SK-N-SH (cell line): ENCODE measurements around the gene AHSG. TPM values are rescaled to one million over a fixed set of nuclear protein-coding genes. Genes with fewer than 3 reads are reported as not detected.

Experiments used
- CTCF ChIA-PET: fragments of 300-600, 350-600 bp; formaldehyde crosslinking; extraction: SDS; loops from one replicate; lab custom pipeline; 2021; lab: Yijun Ruan, JAX
- POLR2A ChIA-PET: fragments of 350-600 bp; sonication (Branson Sonifier 250); formaldehyde crosslinking; extraction: SDS; loops from one replicate; lab custom pipeline; 2020; ENCODE audit warnings: antibody characterized with exemption, inconsistent platforms; lab: Yijun Ruan, JAX
- DNase-seq: peaks from one replicate; pipeline ENCODE4 v3.0.0; 2012
- H2AFZ ChIP-seq: fragments of 200-600 bp; sonication (generic); 2 replicates; pipeline ENCODE4 v1.8.1; 2016; ENCODE audit warnings: antibody characterized with exemption, mild to moderate bottlenecking, low read depth
- H3F3A ChIP-seq: fragments of 200-600 bp; sonication (generic); replicated peaks from 2 replicates; pipeline ENCODE3; 2016; ENCODE audit warnings: antibody characterized with exemption, mild to moderate bottlenecking; ENCODE audit not compliant: insufficient read depth
- H3K27ac ChIP-seq, 2 experiments: fragments of 200-500 bp in 1 of 2; fragments of 200-600 bp in 1 of 2; sonication (Bioruptor generic) in 1 of 2; sonication (generic), shearing (Covaris generic) in 1 of 2; 2 replicates each; pipeline versions ENCODE4 v1.5.1 to v1.6.1; 2014 to 2016; ENCODE audit warnings: low read depth in 2 of 2, inconsistent platforms in 1 of 2, low read length in 1 of 2, mild to moderate bottlenecking in 1 of 2, mixed read lengths in 1 of 2
- H3K27me3 ChIP-seq: fragments of 200-600 bp; sonication (generic), shearing (Covaris generic); 2 replicates; pipeline ENCODE4 v1.6.1; 2016; ENCODE audit warnings: mixed run types; ENCODE audit not compliant: insufficient read depth
- H3K36me3 ChIP-seq, 2 experiments: fragments of 200-500 bp in 1 of 2; fragments of 200-600 bp in 1 of 2; sonication (Bioruptor generic) in 1 of 2; sonication (generic) in 1 of 2; replicated peaks in 1 of 2; 2 replicates each; pipeline versions ENCODE3 to v1.5.1; 2014 to 2016; ENCODE audit warnings: low read length in 1 of 2, mild to moderate bottlenecking in 1 of 2; ENCODE audit not compliant: insufficient read depth in 2 of 2, control insufficient read depth in 1 of 2
- H3K4me1 ChIP-seq, 2 experiments: fragments of 200-500 bp in 1 of 2; fragments of 200-600 bp in 1 of 2; sonication (Bioruptor generic) in 1 of 2; sonication (generic), shearing (Covaris generic) in 1 of 2; 2 replicates each; pipeline versions ENCODE4 v1.5.1 to v1.6.1; 2014 to 2016; ENCODE audit warnings: low read depth in 1 of 2, low read length in 1 of 2, mixed run types in 1 of 2; ENCODE audit not compliant: insufficient read depth in 2 of 2, control insufficient read depth in 1 of 2
- H3K4me2 ChIP-seq: fragments of 200-600 bp; sonication (generic), shearing (Covaris generic); 2 replicates; pipeline ENCODE4 v1.6.1; 2017; ENCODE audit warnings: mixed run types
- H3K4me3 ChIP-seq, 2 experiments: fragments of 200-500 bp in 1 of 2; fragments of 200-600 bp in 1 of 2; sonication (Bioruptor generic) in 1 of 2; sonication (generic), shearing (Covaris generic) in 1 of 2; 2 replicates each; pipeline versions ENCODE4 v1.5.1 to v1.8.1; 2014 to 2016; ENCODE audit warnings: low read depth in 2 of 2, inconsistent platforms in 1 of 2, low read length in 1 of 2, mild to moderate bottlenecking in 1 of 2, mixed read lengths in 1 of 2, moderate library complexity in 1 of 2
- H3K79me2 ChIP-seq: fragments of 200-600 bp; sonication (generic); 2 replicates; pipeline ENCODE4 v1.8.1; 2017; ENCODE audit warnings: mild to moderate bottlenecking; ENCODE audit not compliant: insufficient read depth
- H3K9ac ChIP-seq: fragments of 200-600 bp; sonication (generic); 2 replicates; pipeline ENCODE4 v1.6.1; 2017; ENCODE audit warnings: mixed run types
- H3K9me2 ChIP-seq: fragments of 200-600 bp; sonication (generic); 2 replicates; pipeline ENCODE4 v1.6.1; 2017; ENCODE audit warnings: mixed run types
- H3K9me3 ChIP-seq: fragments of 200-600 bp; sonication (generic); 2 replicates; pipeline ENCODE4 v1.6.1; 2017; ENCODE audit warnings: mixed run types, mild to moderate bottlenecking, moderate library complexity
- H4K20me1 ChIP-seq: fragments of 200-600 bp; sonication (generic); 2 replicates; pipeline ENCODE4 v1.6.1; 2017; ENCODE audit warnings: mild to moderate bottlenecking, mixed run types; ENCODE audit not compliant: insufficient read depth
- CTCF ChIP-seq: fragments of 200-600 bp; sonication (generic); IDR thresholded peaks from 2 replicates; pipeline ENCODE4 v1.6.1; 2017; ENCODE audit warnings: antibody characterized with exemption, mild to moderate bottlenecking, moderate library complexity
- EP300 ChIP-seq, 2 experiments: IDR thresholded peaks; 2 replicates each; pipeline versions ENCODE4 v1.4.0 to v1.6.1; 2012; ENCODE audit warnings: borderline replicate concordance in 1 of 2, low read depth in 1 of 2, low read length in 1 of 2
- FOXJ3 ChIP-seq: sonication (generic); formaldehyde crosslinking; IDR thresholded peaks from 2 replicates; pipeline ENCODE4 v1.5.1; 2020; ENCODE audit warnings: mild to moderate bottlenecking, missing genetic modification reagents
- IRF3 ChIP-seq: fragments of 150-350 bp; IDR thresholded peaks from 2 replicates; pipeline ENCODE4 v1.6.1; 2016; ENCODE audit warnings: mild to moderate bottlenecking, low read depth, low read length
- JUND ChIP-seq: IDR thresholded peaks from 2 replicates; pipeline ENCODE4 v1.4.0; 2012
- MEF2A ChIP-seq: IDR thresholded peaks from 2 replicates; pipeline ENCODE4 v1.4.0; 2012; ENCODE audit warnings: low read depth, borderline replicate concordance
- MXI1 ChIP-seq: IDR thresholded peaks from 2 replicates; pipeline ENCODE4 v1.6.1; 2012; ENCODE audit warnings: mild to moderate bottlenecking, low read depth, low read length, improper control_type of control experiment
- NRF1 ChIP-seq: IDR thresholded peaks from 2 replicates; pipeline ENCODE4 v1.6.1; 2012; ENCODE audit warnings: low read depth, mild to moderate bottlenecking, low read length
- RFX5 ChIP-seq: IDR thresholded peaks from 2 replicates; pipeline ENCODE4 v1.6.1; 2012; ENCODE audit warnings: mild to moderate bottlenecking, improper control_type of control experiment, low read length
- RXRA ChIP-seq: IDR thresholded peaks from 2 replicates; pipeline ENCODE4 v1.4.0; 2012; ENCODE audit warnings: low read depth, mild to moderate bottlenecking, borderline replicate concordance
- SMC3 ChIP-seq: IDR thresholded peaks from 2 replicates; pipeline ENCODE4 v1.6.1; 2012; ENCODE audit warnings: low read depth, low read length, improper control_type of control experiment
- TAF1 ChIP-seq: IDR thresholded peaks from 2 replicates; pipeline ENCODE4 v1.6.1; 2012; ENCODE audit warnings: low read depth, mild to moderate bottlenecking, low read length, moderate library complexity, borderline replicate concordance
- TEAD4 ChIP-seq: IDR thresholded peaks from 2 replicates; pipeline ENCODE4 v1.4.0; 2012; ENCODE audit warnings: mild to moderate bottlenecking, borderline replicate concordance; ENCODE audit not compliant: insufficient read depth
- USF1 ChIP-seq: IDR thresholded peaks from 2 replicates; pipeline ENCODE4 v1.4.0; 2012; ENCODE audit warnings: low read depth, borderline replicate concordance
- USF2 ChIP-seq: fragments of 150-350 bp; IDR thresholded peaks from 2 replicates; pipeline ENCODE4 v1.6.1; 2017; ENCODE audit warnings: antibody characterized with exemption, low read length, low read depth, borderline replicate concordance
- WGBS: methylation state at CpG from one replicate; pipeline ENCODE4 v1.1.6; 2017; ENCODE audit warnings: low lambda C conversion rate; 5-methylcytosine and 5-hydroxymethylcytosine counted together
- polyA plus RNA-seq, 3 experiments: library from polyadenylated mRNA; depleted of rRNA; stranded (reverse); fragments of >200 nt; gene quantifications; 2 replicates each; pipeline ENCODE4 v1.2.3, GENCODE V29; 2012

AHSG gene
- polyA plus RNA-seq, 1 of the 3 experiments (the other 2 are of a cell fraction), result not detected

GRCh38 chr3:186638259-186638658 lies 25.4 kb downstream of the AHSG start:
- no peak for TF ChIP-seq USF1
- TF ChIP-seq MXI1, result no peak
- TF ChIP-seq FOXJ3, result no peak
- TF ChIP-seq RXRA, result no peak
- no peak for TF ChIP-seq IRF3
- TF ChIP-seq JUND, result no peak
- TF ChIP-seq TEAD4, result no peak
- TF ChIP-seq EP300 (IDR thresholded peaks at IDR 0.05; ENCODE audit: borderline replicate concordance in 1 of 2, low read depth in 1 of 2, low read length in 1 of 2), result no peak
- TF ChIP-seq RFX5, result no peak
- TF ChIP-seq USF2, result no peak
- TF ChIP-seq NRF1, result no peak
- no peak for TF ChIP-seq MEF2A
- TF ChIP-seq SMC3, result no peak
- no peak for TF ChIP-seq TAF1
- TF ChIP-seq CTCF, result no peak
- no peak overlapping the region for H3K4me3 ChIP-seq
- no peak overlapping the region for H3K9ac ChIP-seq
- H3K79me2 ChIP-seq, result no peaks in the 10 kb centered on the region
- ChIA-PET CTCF (interaction anchor here (0.6 to 1.7 kb wide), 3 partner anchors 21 to 680 kb away, joined by 3 read pairs; no protein-coding TSS in a partner anchor), POLR2A (interaction anchor here (1.2 kb wide), 1 partner anchor 145 kb away, joined by 4 read pairs; the partner anchor contains the start of gene EIF4A2)
- H3K36me3 ChIP-seq, result no peaks in the 10 kb centered on the region
- no peak overlapping the region for H3K27ac ChIP-seq
- no peak overlapping the region for H3K4me2 ChIP-seq
- H3F3A ChIP-seq, result no peaks in the 10 kb centered on the region
- H3K9me2 ChIP-seq, result no peaks in the 10 kb centered on the region
- no peaks in the 10 kb centered on the region for H3K4me1 ChIP-seq
- DNase-seq, result no peak
- peaks cover 28% of the 10 kb centered on the region; the same call in 1 of the 2 replicates for H3K27me3 ChIP-seq
- no peaks in the 10 kb centered on the region for H3K9me3 ChIP-seq
- H2AFZ ChIP-seq, result no peak overlapping the region
- no peaks in the 10 kb centered on the region for H4K20me1 ChIP-seq
- 6% methylated on average over 2 of the region's 2 CpGs for WGBS
